ENCODE measurements around the gene CD80.

The CD80 gene

GRCh38 chr3:119542168-119542767 is 17.1 kb downstream of the CD80 start:
- DNase-seq, result no peak

GRCh38 chr3:119541547-119541946 is 17.9 kb downstream of the CD80 start:
- no peak for DNase-seq

GRCh38 chr3:119538772-119539171 is 20.6 kb downstream of the CD80 start:
- DNase-seq, result no peak

- no peak for DNase-seq
These were observed 22.7 kb downstream of the CD80 start for GRCh38 chr3:119536757-119537156.

GRCh38 chr3:119534296-119534695 is 25.1 kb downstream of the CD80 start:
- DNase-seq, result no peak

DNA sequence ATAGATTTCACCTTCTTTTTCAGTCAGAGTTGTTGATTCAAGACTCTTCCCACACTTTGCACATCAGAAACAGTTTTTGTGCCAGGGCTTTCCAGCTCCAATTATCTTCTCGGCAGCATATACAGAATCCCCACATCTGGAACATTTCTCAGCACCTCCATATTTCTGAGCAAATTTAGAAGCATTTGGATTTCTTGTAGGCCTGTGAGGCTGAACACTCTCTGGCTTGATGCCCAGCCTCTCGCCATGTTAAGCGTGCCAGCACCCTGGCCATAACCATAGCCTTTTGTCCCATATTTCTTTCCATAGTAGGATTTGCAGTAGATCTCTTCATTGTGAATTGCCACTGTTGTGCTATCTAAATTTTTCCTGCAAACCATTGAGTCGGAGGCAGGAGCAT is 28.3 kb downstream of the CD80 start:
- no peak for DNase-seq

GRCh38 chr3:119530456-119530855 is 29.0 kb downstream of the CD80 start:
- DNase-seq, result no peak

DNA sequence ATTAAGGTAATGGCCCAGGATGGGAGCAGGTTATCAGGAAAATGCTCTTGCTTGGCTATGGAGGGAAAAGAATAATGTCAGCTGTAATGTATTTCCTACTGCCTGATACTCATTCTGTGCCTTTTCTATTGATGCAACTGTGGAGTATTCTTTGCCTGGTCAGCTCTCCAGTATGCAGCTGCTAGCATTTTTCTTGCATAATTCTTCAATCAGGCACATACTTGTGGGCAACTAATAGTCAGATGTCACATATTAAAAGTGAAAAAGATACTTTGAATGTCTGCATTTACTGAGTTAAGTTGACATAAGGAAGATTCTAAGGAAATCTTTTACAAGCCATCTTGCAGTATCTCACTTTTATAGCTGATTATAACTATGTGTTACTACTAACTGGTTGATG is 29.5 kb downstream of the CD80 start:
- DNase-seq, result peak; percentile 72

GRCh38 chr3:119527714-119528113 is 31.7 kb downstream of the CD80 start:
- no peak for DNase-seq

DNA sequence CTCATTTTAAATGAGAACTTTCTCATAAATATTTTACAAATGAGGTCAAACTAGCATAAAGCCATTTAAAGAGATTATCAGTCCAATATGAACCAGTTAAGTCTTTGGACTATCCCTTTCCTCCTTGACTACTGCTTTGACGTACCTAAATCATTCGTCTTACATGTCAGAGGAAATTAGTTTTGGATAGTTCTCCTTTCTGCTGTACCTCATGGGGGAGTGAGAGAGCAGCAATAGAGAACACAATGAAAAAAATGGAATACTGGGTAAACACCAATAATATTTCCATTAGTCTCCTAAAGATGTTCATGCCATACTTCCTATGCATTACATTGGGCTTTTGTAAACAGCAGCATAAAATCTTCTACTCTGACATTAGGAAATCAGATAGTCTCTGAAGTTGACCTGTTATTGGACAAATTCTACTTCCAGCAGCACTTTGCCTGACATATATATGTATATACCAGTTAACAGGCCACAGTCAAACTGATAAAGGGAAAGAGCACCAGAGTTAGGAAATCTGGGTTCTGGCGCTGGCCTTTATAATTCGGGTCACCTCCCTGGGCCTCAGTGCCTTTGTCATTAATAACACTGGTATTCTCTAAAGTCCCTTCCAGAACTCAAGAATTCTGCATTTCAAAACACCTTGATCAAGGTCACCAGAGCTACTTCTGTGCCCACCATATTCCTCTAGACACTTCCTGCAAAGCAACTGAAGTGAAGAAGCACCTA is 34.3 kb downstream of the CD80 start:
- DNase-seq, result peak; percentile 10

GRCh38 chr3:119518026-119518425 is 41.4 kb downstream of the CD80 start:
- no peak for DNase-seq

DNA sequence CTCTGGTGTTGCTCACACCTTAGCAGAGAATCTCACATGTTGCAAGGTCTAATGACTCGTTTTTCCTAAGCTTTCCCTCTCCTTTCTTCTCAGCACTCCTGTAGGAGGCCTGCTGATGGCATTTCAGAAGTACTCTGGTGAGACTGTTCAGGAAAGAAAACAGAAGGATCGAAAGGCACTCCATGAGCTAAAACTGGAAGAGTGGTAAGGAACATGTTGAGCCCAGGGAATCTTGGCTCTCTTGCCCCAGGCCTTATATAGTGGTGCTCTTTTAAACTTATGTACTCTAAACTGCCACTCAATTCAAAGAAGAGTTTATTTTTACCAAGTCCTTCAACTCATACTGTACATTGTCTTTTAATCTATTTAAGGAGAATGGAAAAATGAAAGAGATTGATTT is 42.3 kb downstream of the CD80 start:
- no peak for DNase-seq

DNA sequence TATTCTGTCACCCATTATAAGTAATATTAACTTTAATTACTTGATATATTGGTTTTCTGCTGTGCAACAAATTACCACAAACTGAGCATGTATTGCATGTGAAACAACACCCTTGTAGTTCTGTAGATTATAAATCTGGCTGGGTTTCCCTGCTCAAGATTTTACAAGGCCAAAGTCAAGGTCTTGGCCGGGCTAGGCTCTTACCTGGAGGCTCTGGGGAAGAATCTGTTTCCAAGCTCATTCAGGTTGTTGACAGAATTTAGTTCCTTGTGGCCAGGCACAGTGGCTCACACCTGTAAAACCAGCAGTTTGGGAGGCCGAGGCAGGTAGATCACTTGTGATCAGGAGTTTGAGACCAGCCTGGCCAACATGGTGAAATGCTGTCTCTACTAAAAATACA is 44.8 kb downstream of the CD80 start:
- no peak for DNase-seq

DNA sequence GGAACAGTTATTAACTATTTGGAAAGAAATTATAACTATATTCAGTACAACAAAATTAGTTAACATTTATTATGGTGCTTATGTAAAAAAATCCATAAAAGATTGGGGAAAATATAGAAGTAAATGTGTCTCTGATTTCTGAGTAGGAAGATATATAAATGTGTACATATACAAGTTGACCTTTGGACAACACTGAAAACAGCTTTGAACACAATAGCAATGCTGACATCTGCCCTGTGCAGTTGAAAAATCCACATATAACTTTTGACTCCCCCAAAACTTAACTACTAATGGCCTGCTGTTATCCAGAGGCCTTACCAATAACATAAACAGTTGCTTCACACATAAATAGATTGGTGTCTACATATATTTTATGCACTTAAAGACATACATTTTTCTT is 48.7 kb downstream of the CD80 start:
- no peak for DNase-seq

- no peak for DNase-seq
These were observed 51.1 kb downstream of the CD80 start for GRCh38 chr3:119508172-119508845.

DNA sequence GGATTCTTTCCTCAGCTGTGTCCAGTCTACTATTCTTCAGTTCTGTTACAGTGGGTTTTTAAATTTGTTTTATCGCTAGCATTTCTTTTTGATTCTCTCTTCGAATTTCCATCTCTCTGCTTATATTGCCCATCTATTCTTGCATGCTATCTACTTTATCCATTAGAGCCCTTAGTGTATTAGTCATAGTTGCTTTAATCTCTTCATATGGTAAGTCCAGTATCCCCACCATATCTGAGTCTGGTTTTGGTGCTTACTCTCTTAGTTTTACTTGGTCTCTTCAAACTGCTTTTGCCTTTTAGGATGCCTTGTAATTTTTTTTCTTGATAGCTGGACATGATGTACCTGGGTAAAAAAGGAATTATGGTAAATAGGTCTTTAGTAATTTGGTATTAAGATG is 52.0 kb downstream of the CD80 start:
- DNase-seq, result no peak

DNA sequence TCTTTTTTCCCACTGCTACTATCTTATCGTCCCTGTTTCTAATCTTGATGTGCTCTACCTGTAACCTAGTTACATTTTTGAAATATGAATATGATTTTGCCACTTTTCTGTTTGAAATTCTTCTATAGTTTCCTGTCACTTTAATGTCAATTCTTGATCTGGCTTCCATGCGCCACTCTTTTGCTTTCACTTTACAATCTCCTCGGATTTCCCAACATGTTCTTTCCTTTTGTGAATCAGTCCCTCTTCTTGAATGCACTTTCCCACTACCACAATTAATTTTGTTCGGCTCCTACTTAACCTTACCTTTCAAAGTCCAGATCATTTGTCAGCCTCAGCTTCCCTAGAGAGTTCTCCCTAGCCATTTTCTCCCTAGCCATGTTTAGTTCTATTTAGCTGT is 52.8 kb downstream of the CD80 start:
- DNase-seq, result no peak

GRCh38 chr3:119500901-119501300 is 58.5 kb downstream of the CD80 start:
- no peak for DNase-seq

DNA sequence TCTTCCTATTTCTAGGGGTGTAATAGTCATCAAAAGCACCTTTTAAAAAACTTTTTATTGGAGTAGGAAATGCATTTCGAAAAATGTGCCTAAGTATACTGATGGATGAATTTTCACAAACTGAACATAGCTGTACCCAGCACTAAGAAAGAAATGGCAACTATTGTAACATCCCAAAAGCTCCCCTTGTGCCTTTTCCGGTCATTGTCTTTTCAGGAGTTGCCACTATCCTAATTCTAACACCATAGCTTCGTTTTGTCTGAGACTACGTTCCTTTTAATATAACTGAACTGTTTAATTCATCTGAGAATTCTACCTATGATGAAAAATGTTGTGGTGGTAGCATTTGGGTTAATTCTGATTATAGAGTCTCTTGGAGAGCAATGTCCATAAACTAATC is 59.1 kb downstream of the CD80 start:
- no peak for DNase-seq

DNA sequence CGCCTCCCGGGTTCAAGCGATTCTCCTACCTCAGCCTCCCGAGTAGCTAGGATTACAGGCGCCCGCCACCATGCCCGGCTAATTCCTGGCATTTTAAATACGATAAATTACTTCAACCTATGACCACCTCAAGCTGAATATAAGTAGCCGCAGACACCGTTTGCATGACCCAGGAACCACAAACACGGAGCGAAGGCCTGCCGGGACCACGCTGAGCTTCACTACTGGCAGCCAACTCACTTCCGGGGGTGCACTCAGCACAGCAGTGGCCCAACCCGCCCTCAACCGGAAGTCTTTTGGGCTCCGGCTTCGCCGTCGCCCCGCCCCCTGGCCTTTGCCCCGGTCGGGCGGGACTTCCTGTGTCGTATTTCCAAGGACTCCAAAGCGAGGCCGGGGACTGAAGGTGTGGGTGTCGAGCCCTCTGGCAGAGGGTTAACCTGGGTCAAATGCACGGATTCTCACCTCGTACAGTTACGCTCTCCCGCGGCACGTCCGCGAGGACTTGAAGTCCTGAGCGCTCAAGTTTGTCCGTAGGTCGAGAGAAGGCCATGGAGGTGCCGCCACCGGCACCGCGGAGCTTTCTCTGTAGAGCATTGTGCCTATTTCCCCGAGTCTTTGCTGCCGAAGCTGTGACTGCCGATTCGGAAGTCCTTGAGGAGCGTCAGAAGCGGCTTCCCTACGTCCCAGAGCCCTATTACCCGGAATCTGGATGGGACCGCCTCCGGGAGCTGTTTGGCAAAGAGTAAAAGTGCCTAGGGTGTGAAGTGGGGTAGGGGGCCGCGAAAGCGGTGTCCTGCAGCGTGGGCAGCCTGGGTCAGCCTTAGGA is 61.0 kb downstream of the CD80 start, which contains the start of gene TIMMDC1:
Gene TIMMDC1, plus strand, starts transcription at position 362 of the 826 bp plus-strand sequence. Its CDS starts 187 bp downstream, at position 549.
- peak; percentile 96 for DNase-seq

DNA sequence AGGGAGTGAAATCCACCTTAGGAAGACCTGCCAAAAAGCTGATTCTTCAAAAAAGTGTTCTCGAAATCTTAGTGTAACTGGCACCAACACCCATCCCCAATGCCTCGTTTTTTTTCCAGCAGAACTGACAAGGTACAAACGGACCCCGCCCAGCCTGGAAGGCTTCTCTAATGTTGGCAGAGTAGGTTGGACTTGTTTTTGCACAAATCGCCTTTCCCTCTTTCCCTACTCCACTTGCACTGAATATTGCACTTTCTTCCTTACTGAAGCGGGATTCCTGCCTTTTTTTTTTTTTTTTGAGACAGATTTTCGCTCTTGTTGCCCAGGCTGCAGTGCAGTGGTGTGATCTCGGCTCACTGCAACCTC is 61.6 kb downstream of the CD80 start:
- peak; percentile 8 for DNase-seq

DNA sequence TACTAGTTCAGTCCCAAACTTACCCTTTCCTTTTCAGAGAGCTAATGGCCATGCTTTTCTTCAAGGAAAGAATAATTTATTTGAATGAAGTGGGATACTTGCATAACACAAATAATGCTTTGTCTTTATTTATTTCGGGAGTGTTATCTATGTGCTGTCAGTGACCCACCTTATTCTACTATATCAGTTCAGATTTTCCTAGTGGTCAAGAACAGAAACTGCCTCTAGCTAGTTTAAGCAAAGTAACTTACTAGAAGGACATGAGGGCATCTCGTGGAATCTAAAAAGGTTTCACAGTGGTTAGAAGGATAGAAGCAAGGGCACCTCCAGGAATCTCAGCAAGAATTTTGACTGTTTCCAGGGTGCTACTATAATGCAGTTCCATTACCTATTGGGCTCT is 64.8 kb downstream of the CD80 start:
- no peak for DNase-seq

DNA sequence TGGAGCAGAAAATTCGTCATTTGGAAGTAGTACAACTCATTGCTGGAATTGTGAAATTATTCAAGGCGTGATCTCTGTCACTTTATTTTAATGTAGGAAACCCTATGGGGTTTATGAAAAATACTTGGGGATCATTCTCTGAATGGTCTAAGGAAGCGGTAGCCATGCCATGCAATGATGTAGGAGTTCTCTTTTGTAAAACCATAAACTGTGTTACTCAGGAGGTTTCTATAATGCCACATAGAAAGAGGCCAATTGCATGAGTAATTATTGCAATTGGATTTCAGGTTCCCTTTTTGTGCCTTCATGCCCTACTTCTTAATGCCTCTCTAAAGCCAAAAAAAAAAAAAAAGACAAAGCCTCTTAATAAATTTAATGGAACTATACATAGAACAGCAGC is 66.6 kb downstream of the CD80 start:
- no peak for DNase-seq
